ENCODE measurements around the gene OCA2.

Gene OCA2

DNA sequence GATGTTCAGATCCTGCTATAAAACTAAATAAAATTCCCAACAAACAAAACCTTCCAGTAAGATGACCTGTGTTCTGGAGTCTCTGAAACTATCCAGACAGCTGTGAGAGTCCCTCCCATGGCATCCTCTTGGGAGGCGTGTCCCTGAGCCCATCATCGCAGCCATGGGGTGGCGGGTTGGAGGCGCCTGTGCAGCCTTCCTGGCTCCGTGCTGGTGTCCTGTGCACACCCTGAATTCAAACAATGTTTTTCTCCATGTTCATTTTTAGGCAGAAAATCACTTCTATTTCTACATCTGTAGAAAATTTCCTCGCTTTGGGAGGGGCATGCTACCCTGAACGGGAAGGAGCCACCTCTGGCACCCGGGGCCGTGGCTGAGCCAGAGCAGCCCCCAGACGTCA lies 19.4 kb upstream of the OCA2 start:
- DNase-seq: no peak

GRCh38 chr15:28118083-28118482 lies 19.0 kb upstream of the OCA2 start:
- DNase-seq: no peak

DNA sequence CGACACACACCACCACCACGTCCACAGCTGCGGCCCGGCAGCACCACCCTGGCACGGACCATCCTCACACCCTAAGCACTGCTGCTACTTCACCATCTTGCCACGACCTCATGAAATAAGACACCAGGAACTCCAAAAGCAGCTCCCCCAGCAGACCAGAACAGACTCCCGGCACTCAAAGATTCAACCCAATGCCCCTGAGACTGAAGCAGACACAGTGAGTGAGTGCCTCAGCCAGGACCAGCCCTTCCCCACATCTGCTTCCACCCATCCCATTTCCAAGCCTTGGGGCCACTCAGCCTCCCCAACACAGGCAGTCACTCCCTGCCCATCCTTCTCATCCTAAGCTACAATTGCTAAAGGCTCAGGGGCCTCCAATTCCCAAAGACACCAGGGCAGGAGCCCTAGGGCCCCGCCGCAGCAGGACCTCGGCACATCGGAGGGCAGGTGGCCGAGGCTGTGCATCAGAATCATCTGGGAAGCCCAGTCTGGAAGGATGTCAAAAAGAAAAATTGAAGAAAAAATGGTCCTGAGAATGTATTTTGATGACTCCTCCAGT lies 18.4 kb upstream of the OCA2 start:
- no peak for DNase-seq

GRCh38 chr15:28116521-28117431 lies 17.7 kb upstream of the OCA2 start:
- DNase-seq: no peak

DNA sequence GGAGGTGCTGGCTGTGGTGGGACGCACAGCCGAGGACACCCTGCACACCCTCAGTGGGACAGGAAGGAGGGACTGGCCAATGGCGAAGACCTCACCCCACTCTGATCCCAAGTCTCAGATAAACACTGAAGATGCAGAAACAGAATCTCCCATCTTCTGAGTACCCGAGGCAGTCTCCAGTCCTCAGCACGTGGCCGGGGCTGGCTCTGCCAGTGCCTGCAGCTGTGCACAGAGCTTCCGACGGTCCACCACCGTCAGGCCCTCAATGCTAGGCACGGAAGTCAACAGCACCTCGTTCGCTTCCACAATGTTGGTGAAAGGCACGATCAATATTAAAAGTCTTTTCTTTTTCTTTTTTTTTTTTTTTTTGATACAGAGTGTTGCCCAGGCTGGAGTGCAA lies 16.8 kb upstream of the OCA2 start:
- no peak for DNase-seq

DNA sequence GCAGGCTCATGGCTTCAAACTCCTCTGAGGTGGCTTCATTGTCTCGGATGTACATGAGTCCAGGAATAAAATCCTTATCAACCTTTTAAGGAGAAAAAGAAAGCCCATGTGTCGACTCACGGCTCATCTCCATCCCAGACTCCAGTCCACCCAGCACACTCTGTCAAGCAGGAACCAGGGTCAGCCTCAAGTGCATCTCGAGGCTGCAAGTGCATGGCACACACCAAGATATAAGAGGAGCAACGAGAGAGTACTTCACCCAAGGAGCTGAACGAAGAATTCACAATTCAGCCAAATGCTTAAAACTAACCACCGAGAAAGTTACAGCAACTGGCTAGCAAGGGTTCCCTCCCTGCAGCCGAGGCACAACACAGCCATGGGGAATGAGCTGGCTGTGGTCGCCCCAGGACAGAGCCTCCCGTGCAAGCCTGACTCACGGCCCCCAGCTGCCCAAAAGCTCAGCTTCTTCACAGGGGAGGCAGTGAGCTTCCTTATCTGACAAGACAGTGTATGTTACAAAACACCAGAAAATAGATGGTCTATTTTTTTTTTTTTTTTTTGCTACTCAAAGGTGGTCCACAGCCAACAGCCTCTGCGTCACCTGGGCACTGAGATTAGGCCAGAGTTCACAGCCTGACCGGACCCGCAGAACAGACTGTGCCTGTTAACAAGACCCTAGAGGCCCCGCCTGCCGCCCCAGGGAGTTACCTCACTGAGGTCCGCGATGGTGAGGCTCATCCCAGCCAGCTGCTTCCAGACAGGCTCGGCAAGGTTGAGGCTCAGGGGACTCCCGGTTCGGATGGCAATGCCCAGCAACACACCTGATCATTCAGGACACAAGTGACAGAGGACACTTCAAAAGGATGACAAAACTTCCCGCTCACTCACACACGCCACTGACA lies 15.9 kb upstream of the OCA2 start:
- DNase-seq: no peak

DNA sequence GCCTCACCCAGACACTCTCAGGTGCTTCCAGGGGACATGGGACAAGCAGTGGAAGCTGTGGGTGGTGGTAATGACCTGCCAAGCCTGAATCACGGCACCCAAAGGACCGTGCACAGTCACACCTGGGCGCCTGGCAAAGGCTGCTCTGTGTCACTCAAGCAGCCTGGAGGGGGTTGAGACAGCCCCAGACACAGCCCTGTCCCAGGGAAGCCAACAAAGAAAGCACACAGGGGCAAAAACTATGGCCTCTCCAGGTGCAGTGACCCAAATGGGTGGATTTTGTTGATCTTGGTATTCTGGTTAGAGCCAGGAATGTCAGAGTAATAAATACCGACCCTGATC lies 15.0 kb upstream of the OCA2 start:
- no peak for DNase-seq

DNA sequence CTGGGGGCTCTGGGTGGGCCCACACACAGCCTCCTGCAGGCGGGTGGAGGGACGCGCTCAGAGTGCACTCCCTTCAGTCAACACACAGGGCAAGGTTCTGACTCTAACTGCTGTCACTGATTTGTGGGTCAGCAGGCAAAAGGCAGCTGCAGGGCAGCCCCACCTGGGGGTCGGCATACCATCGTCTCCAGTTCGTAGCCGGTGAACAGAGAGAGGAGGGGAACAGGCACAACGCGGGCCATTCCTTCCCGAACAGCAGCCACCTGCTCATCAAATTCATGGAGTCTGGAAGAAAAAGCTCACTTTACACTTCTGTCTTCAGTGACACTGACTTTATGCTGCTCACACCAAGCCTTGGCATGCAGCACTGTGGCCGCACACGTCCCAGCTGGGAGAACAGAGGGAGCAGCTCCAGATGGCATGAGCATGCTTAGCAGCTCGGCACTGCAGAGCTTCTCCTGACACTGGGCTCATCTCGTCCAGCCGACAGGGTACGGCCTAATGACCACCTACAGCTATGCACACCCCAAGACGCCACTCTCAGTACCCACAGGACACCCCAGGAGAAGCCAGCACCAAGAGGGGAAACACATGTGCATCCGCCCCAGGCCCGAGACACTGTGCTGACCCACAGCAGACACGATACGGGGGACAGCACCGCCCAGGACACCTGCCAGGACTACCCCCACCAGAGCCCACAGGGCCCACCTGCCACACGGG lies 14.4 kb upstream of the OCA2 start:
- no peak for DNase-seq

- DNase-seq: no peak
These were observed 13.8 kb upstream of the OCA2 start for GRCh38 chr15:28112962-28113361.

DNA sequence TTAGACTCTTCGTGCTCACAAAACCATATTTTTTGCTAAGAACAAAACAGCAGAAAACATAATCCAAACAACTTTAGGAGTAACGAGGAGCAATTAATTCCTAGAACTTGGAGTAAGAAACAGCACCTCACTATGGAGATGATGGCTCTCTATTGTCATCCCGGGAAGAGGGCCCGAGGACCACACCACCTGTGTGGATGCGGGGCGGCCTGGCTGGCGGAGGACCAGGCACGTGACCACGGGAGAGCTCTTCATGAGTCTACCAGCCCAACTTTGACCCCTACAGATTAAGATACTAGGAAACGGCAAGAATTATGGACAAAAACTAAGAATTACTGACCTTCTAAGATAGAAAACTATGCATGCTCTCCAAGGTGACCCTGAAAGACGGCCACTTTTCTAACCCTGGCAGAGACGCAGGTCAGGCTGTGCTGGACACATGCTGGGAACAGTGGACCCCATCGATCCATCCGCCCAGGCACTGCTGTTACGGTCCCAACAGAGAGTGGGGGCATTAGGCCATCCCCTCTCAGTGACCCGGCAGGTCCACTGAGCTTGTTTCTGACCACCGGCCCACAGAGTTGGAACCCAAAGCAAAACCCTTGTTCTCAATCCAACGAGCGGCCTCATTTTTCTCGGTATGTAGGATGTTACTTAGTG lies 13.1 kb upstream of the OCA2 start:
- DNase-seq: no peak

DNA sequence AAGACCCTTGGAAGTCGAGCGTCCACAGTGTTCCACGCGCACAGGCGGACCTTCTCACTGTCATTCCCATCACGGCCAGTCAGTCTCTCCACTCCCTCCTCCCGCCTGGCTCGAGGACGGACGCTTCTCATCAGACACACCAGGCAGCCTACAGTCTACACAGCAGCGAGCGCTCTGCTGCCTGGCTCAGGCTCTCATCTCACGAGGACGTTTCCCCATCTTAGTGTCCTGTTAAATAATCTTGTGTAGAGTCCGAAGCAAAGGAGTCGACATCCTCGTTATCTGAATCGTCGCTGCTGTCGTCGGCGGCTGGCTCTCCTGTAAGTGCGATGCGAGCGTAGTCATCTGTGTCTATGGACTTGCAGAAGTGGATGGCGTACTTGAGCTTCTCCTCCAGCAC lies 12.4 kb upstream of the OCA2 start:
- DNase-seq: no peak

- no peak for DNase-seq
These were observed 11.4 kb upstream of the OCA2 start for GRCh38 chr15:28110481-28110881.

DNA sequence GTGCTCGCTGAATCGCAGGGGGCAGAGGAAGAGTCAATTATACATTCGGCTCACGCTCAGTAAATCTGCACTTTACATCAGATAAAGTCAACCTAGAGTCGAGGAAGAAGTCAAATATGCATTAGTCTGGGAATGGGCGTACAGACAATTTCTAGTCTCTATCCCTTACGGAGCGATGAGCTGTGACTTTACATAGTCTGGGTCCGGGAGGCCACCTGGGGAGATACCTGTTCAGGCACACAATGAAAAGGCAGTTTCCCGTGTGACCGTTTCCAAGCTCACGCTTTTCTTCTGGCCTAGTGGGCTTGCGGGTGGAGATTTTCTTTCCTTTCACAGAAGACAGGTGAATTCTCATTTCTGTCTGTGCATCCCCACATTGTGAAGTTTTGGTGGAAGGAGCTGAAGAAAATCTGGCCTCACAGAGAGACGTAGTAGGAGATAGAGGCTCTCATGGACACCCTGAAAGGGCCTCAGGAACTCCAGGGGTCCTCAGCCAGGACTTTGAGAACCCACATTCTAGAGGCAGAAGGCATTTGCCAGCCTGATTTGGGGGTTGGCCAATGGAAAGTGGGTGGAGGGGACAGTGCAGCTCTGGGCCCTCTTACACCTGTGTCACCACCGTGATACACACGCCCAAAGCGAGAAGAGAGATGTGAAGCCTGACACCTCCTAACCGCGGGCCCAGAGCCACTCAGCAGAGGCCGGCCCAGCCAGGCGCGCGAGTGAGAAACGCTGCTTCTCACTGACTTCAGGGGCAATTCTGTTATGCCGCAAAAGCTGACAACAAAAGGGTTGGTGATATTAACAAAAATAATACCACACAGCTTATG lies 10.7 kb upstream of the OCA2 start:
- no peak for DNase-seq

DNA sequence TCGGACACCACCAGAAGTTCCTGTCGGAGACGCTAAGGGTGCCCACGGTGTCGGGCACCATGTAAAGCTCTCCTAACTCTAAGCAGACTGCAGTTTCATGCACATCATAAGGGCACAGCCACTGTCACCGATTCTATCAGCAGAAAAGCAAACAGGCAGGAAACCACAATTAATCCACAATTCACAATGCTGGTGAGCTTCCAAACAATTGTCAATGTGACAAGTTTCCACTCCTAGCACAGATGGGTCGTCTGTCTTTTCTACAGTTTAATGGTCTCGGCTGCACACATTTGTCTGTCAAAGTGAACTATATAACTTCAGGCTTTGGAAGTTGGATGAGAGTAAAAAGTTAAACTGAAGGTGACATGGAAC lies 8.8 kb upstream of the OCA2 start:
- DNase-seq: no peak

DNA sequence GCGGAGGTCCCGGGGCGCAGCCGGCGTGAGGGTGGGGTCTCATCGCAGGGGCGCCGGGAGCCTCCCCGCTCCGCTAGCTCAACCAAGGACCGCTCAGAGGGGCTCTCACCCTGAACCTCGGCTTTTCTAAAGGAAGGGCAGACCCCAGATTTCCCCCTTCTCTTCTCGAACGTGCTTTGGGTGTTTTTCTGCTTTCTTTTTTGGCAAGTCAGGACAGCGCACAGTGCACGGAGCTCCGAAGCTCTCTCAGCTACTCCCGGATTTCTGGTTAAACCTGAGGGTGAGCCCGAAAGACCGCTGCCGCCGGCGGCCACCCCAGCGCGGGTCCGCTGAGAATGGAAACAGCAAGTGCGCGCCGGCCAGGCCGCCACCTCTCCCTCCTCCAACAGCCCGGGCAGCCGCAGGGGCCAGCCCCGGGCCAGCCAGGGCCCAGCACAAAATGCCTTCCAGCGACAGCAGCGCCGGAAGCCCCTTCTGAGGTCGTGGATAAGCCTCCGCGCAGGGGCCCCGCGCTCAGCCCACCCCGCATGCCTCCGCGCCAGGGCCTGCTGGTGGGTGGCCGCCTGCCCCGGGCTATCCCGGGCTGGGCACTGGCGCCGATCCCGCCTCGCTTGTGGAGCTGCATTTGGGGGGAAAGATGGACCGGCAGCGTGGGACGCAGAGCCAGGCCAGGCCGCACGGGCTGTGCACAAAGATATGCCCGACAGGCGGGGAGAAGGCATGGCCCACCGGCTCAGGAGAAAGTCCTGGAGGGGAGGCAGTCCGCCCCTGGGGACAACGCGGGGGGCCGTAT lies 8.2 kb upstream of the OCA2 start:
- DNase-seq: no peak

DNA sequence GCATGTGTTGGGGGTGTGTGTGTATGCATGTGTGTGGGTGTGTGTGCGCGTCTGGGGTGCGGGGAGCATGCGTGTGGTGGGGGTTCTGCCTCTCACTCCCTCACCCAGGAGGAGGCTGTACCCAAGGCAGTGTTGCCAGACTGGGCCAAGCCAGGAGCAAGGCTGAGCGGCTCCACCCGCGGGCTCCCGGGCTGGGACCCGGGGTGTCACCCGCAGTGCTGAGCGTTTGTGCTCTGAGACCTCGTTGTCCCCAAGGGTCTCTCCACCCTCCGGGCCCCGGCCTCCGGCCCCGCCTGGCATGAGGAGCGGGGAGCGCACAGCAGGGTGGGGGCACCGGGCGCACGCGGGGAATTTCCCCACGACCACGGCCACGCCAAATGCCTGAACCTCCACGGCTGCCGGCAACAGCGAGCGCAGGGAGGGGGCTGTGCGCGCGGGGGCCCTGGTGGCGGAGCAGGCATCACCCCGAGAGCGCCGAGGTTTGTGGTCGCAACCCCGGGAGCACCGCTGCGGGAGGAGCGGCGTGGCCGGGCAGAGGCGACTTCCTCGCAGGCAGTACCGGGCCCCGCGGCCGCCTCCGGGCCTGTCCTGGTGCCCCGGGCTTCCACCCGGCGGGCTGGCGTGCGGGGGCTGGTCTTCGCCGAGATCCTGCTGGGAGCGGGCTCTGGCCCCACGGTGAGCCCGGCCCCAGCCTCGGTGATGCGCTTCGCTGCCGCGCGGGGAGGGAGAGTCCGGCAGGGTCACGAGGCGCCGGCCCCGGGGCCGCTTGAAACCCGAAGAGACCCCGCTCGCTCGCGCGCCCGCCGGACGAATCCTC lies 7.4 kb upstream of the OCA2 start:
- no peak for DNase-seq

DNA sequence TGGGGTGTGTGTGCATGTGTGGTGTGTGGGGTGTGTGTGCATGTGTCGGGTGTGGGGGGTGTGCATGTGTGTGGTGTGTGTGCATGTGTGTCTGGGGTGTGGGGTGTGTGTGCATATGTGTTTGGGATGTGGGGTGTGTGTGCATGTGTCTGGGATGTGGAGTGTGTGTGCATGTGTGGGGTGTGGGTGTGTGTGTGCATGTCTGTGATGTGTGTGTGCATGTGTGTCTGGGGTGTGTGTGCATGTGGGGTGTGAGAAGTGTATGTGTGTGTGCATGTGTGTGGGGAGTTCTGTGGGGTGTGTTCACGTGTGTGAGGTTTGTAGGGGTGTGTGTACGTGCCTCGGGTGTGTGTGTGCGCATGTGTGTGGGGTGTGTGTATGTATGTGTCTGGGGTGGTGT lies 6.7 kb upstream of the OCA2 start:
- DNase-seq: no peak

- no peak for DNase-seq
These were observed 6.2 kb upstream of the OCA2 start for GRCh38 chr15:28105224-28105791.

DNA sequence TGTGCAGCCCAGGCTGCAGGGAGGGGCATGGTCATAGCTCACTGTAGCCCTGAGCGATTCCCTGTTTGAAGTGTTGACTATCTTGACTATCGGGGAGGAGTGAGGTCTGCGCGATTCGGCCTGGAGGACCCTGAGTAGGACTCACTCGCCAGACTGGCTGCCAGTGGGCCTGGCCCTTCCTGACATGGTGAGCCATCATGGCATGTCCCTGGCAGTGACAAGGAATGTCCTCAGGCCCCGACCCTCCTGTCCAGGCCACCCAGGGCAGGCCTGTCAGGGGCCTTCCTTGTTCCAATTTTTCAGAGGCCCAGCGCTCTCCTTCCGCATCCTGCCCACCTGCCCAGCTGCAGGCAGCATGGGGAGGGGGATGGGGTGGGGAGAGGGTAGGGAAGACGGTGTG lies 5.2 kb upstream of the OCA2 start:
- DNase-seq: no peak

- DNase-seq: no peak
These were observed 4.7 kb upstream of the OCA2 start for GRCh38 chr15:28103831-28104230.
